Measurements from ENCODE around the gene RNF166.

RNF166 gene

GRCh38 chr16:88739139-88739976 is 33.1 kb upstream of the RNF166 start:
- DNase-seq (ENCODE audit: low spot score), result no peak

DNA sequence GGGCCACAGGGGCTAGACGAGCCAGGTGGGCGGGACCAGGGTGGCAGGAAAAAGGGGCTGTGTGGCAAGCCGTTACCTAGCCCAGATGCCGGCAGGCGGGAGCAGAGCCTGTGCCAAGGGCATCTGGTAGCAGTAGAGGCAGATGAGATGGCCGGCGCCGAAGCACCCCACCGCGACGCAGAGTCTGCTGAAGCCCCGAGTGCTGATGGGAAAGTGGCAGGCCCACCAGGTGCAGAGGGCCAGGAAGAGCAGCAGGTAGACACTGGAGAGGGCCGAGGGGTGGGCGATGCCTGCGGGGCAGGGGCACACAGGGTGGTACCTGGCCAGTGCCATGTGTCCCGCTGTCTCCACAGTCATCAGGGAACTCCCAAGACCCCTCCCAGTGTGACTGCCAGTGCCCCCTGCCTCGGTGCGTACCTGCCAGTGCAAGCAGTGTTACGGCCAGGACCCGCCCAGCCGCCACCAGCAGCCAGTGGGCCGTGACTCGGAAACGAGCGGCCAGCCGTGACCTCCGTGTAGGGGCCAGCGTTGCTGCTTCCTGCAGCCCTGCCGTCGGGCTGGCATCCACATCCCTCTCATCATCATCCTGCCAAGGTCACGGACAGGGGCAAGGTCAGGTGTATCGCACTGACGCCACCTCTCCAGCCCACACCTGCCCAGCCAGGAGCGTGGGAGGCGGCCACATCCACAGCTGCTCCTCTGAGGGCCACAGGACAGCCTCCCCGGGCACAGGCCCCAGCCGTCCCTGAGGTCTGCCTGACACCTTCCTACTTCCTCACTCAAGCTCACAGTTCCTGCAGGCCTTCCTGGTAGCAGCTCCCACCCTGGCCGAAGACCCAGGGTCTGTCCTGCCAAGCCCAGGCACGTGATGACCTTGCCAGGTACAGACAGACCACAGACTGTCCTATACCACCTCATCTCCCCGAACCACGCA is 32.2 kb upstream of the RNF166 start:
- no peak for DNase-seq (ENCODE audit: low spot score)

- peak; percentile 38 for DNase-seq (ENCODE audit: low spot score)
These were observed 31.3 kb upstream of the RNF166 start for GRCh38 chr16:88737298-88738150.

- DNase-seq (ENCODE audit: low spot score), result no peak
These were observed 30.3 kb upstream of the RNF166 start for GRCh38 chr16:88736496-88736895.

DNA sequence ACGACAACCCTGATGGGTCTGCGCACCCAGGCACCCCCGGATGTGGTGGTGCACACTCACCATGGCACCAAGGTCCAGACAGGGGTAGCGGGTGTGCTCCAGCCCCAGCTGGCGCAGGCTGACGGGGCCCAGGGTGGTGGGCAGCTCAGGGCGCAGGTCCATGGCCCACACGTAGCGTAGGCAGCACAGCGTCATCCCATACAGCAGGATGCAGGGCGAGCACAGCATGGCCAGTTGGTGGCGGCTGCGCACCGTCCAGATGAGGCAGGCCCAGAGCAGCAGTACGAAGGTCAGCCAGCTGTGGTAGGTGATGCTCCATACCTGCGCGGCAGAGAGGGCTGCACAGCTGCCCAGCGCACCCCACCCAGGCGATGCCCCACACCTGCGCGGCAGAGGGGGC is 29.9 kb upstream of the RNF166 start:
- DNase-seq (ENCODE audit: low spot score), result no peak

DNA sequence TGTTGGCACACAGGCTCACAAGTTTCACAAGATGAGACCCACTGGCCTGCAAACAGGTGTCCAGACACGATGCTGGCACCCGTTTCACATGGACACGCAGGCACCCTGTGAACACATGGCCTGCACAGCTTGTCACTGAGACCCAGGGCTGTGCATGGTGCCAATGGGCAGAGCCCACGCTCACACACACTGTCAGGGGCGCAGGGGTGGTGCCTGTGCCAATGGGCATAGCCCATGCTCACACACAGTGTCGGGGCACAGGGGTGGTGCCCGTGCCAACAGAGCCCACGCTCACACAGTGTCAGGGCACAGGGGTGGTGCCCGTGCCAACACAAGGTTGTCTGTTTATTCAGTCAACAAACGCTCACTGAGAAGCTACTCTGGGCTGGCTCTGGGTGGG is 29.4 kb upstream of the RNF166 start:
- no peak for DNase-seq (ENCODE audit: low spot score)

DNA sequence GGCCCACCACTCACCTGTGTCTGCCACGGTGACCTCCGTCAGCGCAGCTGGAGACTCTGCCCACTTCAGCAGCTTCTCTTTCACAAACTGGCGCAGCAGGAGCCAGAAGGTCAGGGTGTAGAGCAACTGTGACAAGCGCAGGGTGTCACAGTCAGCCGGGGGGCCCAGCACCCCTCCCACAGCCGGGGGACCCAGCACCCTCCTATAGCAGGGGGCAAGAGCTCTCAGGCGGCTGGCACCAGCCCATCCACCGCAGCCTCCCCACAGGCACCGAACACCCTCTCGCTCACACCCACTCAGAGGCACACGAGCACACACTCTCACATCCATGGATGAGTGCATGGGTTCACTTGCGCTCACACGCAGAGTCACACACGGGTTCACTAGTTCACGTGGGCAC is 28.9 kb upstream of the RNF166 start:
- no peak for DNase-seq (ENCODE audit: low spot score)

DNA sequence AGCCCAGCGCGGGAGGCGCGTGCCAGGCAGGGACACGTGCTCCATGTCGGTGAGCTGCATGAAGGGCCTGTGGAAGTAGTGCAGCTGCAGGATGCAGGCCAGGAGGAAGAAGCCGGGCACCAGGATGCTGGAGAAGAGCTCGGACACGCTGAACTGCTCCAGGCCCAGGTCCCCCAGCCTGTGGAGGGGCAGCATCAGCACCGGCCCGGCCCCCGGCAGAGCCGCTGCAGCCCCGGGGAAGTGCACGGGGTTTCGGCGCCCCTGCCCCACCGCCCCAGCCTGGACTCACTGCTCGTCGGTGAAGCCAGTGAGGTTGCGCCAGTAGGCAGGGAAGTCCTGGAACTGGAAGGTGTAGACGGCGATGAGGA is 28.1 kb upstream of the RNF166 start:
- DNase-seq (ENCODE audit: low spot score), result no peak

DNA sequence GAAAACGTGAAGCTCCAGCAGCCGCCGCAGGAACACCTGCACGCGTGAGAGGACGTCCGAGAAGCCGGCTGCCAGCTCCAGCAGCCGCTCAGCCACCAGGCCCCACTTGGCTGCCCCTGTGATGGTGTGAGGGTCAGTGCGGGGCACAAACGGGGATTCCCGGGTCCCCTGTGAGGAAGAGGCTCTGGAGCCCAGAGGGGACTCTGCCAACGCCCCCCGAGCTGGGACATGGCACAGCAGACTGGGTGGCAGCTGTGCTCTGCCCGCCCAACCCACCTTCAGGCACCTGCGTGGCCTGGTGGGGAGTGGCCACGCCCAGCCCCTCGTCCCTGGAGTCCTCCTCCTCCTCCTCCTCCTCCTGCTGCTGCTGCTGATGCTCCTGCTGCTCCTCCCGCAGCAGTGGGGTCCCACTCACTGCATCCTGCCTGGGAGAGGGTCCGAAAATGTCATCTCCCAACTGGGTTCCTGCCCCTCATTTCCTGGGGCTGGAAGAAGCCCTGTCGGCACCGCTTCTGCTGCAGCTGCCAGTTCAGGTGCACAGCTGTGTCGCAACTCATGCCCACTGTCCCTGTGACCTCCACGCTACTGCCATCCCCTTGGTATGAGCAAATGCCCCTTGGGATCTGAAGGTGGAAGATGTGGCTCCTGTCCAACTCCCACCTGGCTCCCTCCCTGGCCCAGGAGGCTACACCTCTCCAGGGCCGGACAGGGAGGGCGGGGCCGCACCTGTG is 27.6 kb upstream of the RNF166 start:
- no peak for DNase-seq (ENCODE audit: low spot score)

GRCh38 chr16:88732961-88733294 is 26.7 kb upstream of the RNF166 start:
- DNase-seq (ENCODE audit: low spot score), result no peak

DNA sequence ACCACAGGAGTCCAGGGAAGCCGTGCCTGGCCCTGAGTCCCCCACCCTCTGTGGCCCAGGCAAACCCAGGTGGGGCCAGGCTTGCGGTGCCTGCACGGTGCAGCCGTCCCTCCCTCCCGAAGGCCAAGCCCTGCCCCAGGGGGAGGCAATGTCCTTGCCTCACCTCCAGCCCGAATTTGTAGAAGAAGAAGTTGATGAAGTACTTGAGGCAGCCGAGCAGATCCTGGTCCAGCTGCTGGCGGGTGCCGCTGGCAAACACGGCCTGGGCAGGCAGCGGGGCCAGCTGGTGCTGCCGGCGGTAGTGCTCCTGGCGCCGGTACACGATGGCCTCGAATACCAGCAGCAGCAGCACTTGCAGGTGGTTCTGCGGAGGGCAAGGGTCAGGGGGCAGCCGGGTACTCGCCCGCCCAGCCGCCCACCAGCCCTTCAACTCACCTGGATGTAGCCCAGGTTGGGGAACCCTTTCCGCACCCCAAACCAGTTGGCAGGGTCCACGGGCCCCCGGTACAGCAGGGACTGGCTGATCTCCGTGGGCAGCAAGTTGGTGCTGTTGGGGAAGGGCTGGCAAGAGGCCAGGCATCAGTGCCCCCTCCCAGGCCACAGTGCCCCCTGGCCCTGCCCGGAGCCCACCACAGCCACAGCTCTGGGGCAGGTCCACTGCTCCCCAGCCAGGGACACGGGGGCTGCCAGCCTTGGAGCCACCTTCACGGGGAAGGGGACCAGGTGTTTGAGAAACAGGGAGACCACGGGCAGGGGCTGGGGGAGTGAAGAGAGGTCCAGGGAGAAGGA is 26.2 kb upstream of the RNF166 start:
- DNase-seq (ENCODE audit: low spot score), result no peak

DNA sequence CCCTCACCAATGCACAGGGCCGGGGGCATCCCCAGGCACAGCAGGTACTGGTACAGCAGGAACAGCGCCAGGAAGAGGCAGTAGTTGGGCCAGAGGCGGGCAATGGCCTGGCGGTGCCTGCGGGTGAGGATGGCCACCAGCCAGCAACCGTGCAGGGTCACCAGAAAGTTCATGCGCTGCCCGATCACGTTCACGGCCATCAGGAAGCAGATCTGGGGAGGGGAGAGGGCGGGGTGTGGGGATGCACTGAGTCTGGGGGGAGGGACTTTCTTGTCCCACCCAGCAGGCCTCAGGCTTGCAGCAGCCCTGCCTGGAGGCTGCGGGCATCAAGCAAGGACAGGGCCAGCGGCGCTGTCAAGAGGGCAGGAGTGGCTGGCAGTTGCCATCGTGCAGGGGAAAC is 25.5 kb upstream of the RNF166 start:
- DNase-seq (ENCODE audit: low spot score), result no peak

- no peak for DNase-seq (ENCODE audit: low spot score)
These were observed 24.7 kb upstream of the RNF166 start for GRCh38 chr16:88730632-88731607.

GRCh38 chr16:88727871-88728270 is 21.7 kb upstream of the RNF166 start:
- DNase-seq (ENCODE audit: low spot score), result no peak

- no peak for DNase-seq (ENCODE audit: low spot score)
These were observed 20.8 kb upstream of the RNF166 start for GRCh38 chr16:88726981-88727380.

DNA sequence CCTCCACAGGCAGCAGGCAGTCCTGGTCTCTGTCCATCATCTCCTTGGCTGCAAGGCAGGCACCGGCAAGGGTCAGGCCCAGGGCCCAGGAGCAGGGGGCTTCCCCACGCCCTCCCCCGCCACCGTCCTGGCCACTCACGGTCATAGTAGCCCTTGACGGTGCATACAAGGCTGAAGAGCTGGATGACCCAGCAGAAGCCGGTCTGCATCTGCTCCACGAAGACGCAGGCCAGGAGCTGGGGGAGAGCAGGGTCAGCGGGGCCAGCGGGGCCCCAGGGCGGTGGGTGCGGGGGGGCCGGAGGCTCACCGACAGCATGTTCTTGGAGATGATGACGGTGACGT is 20.2 kb upstream of the RNF166 start:
- no peak for DNase-seq (ENCODE audit: low spot score)

DNA sequence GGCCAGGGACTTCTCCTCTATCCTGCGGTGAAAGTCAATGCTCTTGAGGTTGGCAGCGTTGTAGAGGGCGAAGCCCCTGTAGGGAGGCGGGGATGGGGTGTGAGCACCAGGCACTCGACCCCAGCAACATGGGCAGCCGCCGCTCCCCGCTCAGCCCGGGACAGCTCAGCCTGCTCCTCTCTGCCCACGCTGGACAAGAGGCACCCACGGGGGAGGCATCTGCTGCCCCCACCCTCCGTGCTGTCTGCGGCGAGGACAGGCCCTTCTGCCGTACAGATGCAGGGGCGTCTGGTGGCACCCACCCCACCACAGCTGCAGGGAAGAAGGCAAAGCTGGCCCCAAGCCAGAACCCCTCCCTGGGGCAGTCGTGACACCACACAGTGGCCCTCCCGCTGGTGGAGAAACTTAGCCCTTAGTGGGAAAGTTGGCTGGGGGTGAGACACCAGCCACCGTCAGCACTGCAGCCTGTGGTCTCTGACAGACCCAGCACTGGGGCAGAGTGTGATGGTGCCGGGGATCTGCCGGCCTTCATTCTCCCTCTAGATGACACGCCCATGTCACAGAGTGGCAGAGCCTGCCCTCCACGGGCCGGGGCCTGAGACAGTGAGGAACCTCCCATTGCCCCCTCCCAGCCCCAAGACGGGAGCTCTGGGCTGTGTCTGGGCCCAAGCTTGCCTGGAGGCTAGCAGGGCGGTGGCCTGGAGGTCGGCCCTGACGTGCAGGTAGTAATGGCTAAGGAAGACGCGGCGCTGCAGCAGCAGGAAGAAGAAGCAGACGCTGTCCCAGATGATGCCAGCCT is 19.6 kb upstream of the RNF166 start:
- no peak for DNase-seq (ENCODE audit: low spot score)

GRCh38 chr16:88724855-88725555 is 18.8 kb upstream of the RNF166 start:
- DNase-seq (ENCODE audit: low spot score), result no peak

Measured in COLO829 (cell line).